ENCODE data around the gene SLC26A1. TPM values are rescaled to one million over a fixed set of nuclear protein-coding genes. Genes with fewer than 3 reads are reported as not detected.

SLC26A1 gene
- total RNA-seq, 4 donors from 2014 or later, result 0.20 to 0.30 (median 0.21) TPM; not detected in 1

DNA sequence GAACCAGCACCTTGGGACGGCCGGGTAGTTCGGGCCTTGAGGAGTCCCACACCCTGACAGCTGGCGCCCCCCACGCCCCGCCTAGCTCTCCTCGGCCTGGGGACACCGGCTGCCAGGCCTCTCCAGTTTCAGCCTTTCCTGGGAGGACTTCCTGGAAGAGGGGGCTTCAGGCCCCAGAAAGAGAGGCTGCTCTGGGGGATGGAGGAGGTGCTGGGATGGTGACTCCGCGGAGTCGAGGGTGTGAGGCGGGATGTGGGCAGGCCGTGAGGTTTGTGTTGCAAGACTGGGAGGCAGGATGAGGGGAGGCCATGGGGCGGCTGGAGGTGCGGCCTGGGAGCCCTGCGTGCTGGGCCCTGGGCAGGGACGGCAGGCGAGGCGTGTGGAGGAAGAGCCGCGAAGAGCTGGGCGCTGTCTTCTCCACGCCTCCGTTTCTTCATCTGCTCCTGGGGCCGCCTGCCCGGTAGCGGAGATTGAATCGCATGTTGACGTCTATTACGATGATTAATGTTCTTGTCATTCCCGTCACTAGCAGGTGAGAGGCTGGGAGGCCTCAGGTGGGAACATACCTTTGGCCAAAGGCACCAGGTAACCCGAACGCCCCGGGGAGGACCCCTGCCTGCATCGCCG lies 17.3 kb upstream of the SLC26A1 start:
- no peaks in the 10 kb centered on the region for H3K36me3 ChIP-seq
- 1 to 2% methylated on average over 23 to 36 of the region's 36 CpGs for WGBS, 2 donors
- DNase-seq (ENCODE audit: low spot score in 2 of 2), result peak; percentile 61 to 67
- H3K27ac ChIP-seq, result peak overlapping the region; percentile 50 to 88 (median 82)
- peak overlapping the region; percentile 47 to 74 (median 55) for H3K4me3 ChIP-seq
- peaks cover 0 to 36% of the 10 kb centered on the region in 2 donors for H3K27me3 ChIP-seq
- TF ChIP-seq POLR2A (IDR thresholded peaks at IDR 0.05), result no peak
- TF ChIP-seq, protein P1, sequence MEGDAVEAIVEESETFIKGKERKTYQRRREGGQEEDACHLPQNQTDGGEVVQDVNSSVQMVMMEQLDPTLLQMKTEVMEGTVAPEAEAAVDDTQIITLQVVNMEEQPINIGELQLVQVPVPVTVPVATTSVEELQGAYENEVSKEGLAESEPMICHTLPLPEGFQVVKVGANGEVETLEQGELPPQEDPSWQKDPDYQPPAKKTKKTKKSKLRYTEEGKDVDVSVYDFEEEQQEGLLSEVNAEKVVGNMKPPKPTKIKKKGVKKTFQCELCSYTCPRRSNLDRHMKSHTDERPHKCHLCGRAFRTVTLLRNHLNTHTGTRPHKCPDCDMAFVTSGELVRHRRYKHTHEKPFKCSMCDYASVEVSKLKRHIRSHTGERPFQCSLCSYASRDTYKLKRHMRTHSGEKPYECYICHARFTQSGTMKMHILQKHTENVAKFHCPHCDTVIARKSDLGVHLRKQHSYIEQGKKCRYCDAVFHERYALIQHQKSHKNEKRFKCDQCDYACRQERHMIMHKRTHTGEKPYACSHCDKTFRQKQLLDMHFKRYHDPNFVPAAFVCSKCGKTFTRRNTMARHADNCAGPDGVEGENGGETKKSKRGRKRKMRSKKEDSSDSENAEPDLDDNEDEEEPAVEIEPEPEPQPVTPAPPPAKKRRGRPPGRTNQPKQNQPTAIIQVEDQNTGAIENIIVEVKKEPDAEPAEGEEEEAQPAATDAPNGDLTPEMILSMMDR (IDR thresholded peaks at IDR 0.05), result peak in 1 of 5 experiments; percentile 3
- peaks cover 0 to 58% (median 39%) of the 10 kb centered on the region in 4 donors for H3K4me1 ChIP-seq
- peaks cover 0 to 5% (median 0%) of the 10 kb centered on the region in 4 donors for H3K9me3 ChIP-seq

DNA sequence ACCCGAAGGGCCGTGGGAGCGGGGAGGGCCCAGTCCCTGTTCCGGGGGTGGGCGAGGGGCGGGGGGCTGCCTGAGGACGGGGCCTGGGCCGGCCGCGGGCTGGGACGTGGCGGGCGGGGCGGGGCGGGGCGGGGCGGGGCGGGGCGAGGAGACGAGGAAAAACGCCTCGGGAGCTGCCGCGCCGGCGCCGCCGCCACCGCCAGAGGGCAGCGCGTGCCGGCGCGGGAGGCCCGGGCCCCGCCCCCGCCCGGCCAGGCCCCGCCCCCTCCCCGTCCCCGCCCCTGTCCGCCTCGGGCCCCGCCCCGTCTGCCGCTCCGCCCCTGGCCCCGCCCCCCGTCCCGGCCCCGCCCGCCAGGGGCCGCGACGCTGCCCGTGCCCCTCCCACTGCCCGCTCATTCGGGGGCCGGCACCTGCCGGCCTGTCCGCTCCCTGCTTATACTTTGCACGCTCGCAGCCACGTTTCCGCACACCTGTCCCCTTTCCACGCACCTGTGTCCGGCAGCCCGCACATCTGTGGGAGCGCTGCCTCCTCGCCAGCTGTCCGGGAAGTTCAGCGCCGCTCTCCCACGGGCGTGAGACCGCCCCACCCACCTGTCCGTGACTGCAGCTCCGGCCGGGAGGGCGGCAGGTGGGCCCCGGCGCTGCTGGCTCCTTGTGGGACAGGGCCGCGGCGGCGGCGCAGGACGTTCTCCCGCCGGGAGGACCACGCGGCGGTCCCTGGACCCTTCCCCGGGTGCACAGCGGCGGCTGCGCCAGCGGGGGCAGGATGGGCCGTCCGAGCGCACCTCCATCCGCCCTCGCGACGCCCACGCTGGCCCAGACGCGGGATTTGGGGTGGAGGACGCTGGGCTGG lies 16.6 kb upstream of the SLC26A1 start:
- no peaks in the 10 kb centered on the region for H3K36me3 ChIP-seq
- TF ChIP-seq, protein P1 (IDR thresholded peaks at IDR 0.05), result peak in 3 of 5 experiments; percentile 48 to 67 (median 51)
- TF ChIP-seq EP300 (IDR thresholded peaks at IDR 0.05), result no peak
- H3K9me3 ChIP-seq, result peaks cover 0 to 5% (median 0%) of the 10 kb centered on the region in 4 donors
- peak; percentile 41 to 54 for DNase-seq (ENCODE audit: low spot score in 2 of 2)
- peak overlapping the region; percentile 51 to 74 (median 56) for H3K4me3 ChIP-seq
- H3K27ac ChIP-seq, result peak overlapping the region; percentile 50 to 88 (median 82)
- H3K27me3 ChIP-seq, result peaks cover 0 to 38% of the 10 kb centered on the region in 2 donors
- H3K4me1 ChIP-seq, result peaks cover 0 to 51% (median 35%) of the 10 kb centered on the region in 4 donors
- WGBS, 2 donors, result 0% methylated on average over 8 to 15 of the region's 109 CpGs

DNA sequence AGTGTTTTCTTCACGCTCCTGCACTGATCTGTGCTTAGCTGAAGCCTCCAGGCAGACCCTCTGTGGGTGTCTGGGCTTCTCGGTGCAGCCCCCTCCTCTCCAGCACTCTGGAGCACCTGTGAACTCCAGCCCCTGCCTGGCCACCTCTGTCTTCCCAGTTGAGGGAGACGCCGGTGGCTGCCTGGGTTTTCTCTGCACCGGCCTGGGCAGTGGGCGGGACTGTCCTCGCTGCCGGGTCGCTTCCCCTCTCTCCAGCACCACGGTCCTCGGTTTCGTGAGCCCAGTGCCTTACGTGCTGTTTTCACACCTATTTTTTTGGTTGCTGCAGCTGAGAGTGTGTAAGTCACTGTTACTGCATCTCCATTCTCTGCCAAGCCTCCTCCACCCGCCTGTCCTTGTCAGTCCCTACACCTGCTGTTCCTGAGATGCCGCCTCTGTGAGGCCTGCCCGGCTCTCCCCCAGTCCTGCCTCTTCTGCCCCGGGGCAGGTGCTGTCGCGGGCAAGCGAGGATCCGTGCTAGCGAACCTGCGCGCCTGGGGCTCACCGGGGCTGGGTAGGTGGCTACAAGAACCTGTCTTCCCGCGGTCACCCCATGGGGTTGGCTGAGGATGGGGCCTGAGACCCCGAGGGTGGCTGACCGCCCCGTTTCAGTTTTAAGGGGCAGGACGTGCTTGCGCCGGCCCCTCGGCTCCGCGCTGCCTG lies 15.8 kb upstream of the SLC26A1 start:
- Histone ChIP-seq H3K27me3 (peaks cover 0 to 46% of the 10 kb centered on the region in 2 donors), H3K4me1 (peaks cover 0 to 43% (median 28%) of the 10 kb centered on the region in 4 donors), H3K36me3 (peaks cover 0 to 1% (median 0%) of the 10 kb centered on the region in 3 donors), H3K4me3 (peak overlapping the region; percentile 50 to 74 (median 54)), H3K9me3 (peaks cover 0 to 5% (median 0%) of the 10 kb centered on the region in 4 donors), H3K27ac (peak overlapping the region in 2 of 4 donors; percentile 61 to 72)
- DNase-seq (ENCODE audit: low spot score in 2 of 2), result no peak
- WGBS, 2 donors, result 6 to 8% methylated on average over 25 to 36 of the region's 36 CpGs
- TF ChIP-seq, protein P1 (IDR thresholded peaks at IDR 0.05), result no peak
- TF ChIP-seq EP300 (IDR thresholded peaks at IDR 0.05) (no peak), POLR2A (IDR thresholded peaks at IDR 0.05) (no peak)

DNA sequence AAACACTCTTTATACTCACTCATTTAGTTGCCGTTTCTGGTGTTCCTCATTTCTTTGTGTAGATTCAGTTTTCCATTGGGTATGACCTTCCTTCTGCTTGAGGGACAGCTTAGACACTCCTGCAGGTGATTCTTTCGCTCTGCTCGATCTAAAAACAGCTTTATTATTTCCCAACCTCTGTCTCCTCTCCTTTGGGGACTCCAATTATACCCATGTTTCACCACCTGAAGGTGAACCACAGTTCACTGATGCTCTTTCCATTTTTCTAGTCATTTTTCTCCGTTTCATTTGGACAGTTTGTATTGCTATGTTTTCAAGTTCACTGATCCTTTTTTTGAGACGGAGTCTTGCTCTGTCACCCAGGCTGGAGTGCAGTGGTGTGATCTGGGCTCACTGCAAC lies 13.7 kb upstream of the SLC26A1 start:
- peaks cover 0 to 64% of the 10 kb centered on the region in 2 donors for H3K27me3 ChIP-seq
- no peak for DNase-seq (ENCODE audit: low spot score in 2 of 2)

More for the DNA sequence above, 13.7 kb upstream of the SLC26A1 start:
- Histone ChIP-seq H3K27ac (no peak overlapping the region), H3K4me3 (no peak overlapping the region), H3K9me3 (peaks cover 0 to 5% (median 0%) of the 10 kb centered on the region in 4 donors), H3K36me3 (peaks cover 0 to 7% (median 0%) of the 10 kb centered on the region in 3 donors), H3K4me1 (peaks cover 0 to 40% (median 21%) of the 10 kb centered on the region in 4 donors)
- no peak for TF ChIP-seq EP300 (IDR thresholded peaks at IDR 0.05)
- WGBS, 2 donors, result 88 to 89% methylated on average over 5 of the region's 5 CpGs

Data from tibial nerve (tissue), 4 donors.